Liver (tissue), 9 donors: ENCODE results near the gene MOSPD3. TPM values are rescaled to one million over a fixed set of nuclear protein-coding genes. Genes with fewer than 3 reads are reported as not detected.

Experiments
- DNase-seq: peaks from one replicate; pipeline ENCODE4 v3.0.0-alpha.2; 2017; ENCODE audit warnings: low spot score
- H3K27ac ChIP-seq, 2 donors: one replicate each; pipeline ENCODE4 v1.7.0; 2013; ENCODE audit warnings: inconsistent platforms in 2 of 2, low read length in 2 of 2, control low read depth in 1 of 2, low read depth in 1 of 2, mild to moderate bottlenecking in 1 of 2
- H3K27me3 ChIP-seq, 4 donors: one replicate each; pipeline versions ENCODE4 v1.6.1 to v1.7.0; 2013; ENCODE audit warnings: low read length in 3 of 4, inconsistent platforms in 1 of 4, mild to moderate bottlenecking in 1 of 4, moderate library complexity in 1 of 4; ENCODE audit not compliant: control insufficient read depth in 4 of 4, insufficient read depth in 4 of 4
- H3K36me3 ChIP-seq, 4 donors: one replicate each; pipeline versions ENCODE4 v1.6.1 to v1.7.0; 2013; ENCODE audit warnings: low read length in 3 of 4, mild to moderate bottlenecking in 3 of 4, low read depth in 1 of 4, moderate library complexity in 1 of 4; ENCODE audit not compliant: control insufficient read depth in 4 of 4, insufficient read depth in 3 of 4
- H3K4me1 ChIP-seq, 4 donors: one replicate each; pipeline versions ENCODE4 v1.6.1 to v1.7.0; 2013; ENCODE audit warnings: low read length in 3 of 4, mild to moderate bottlenecking in 3 of 4, moderate library complexity in 1 of 4; ENCODE audit not compliant: control insufficient read depth in 4 of 4, insufficient read depth in 4 of 4
- H3K4me3 ChIP-seq, 3 donors: one replicate each; pipeline versions ENCODE4 v1.6.1 to v1.7.0; 2013; ENCODE audit warnings: low read length in 3 of 3, control low read depth in 1 of 3, low read depth in 1 of 3, mild to moderate bottlenecking in 1 of 3
- H3K9ac ChIP-seq, 2 donors: one replicate each; pipeline ENCODE4 v1.7.0; 2013; ENCODE audit warnings: low read length in 2 of 2, mild to moderate bottlenecking in 2 of 2, moderate library complexity in 2 of 2, control low read depth in 1 of 2, low read depth in 1 of 2
- H3K9me3 ChIP-seq, 4 donors: one replicate each; pipeline versions ENCODE4 v1.6.1 to v1.7.0; 2013; ENCODE audit warnings: low read length in 3 of 4; ENCODE audit not compliant: control insufficient read depth in 4 of 4
- ATF3 ChIP-seq: IDR thresholded peaks from 2 replicates; pipeline ENCODE4 v1.6.1; 2016; ENCODE audit warnings: antibody characterized with exemption
- EGR1 ChIP-seq, 2 donors: IDR thresholded peaks; 2 replicates each; pipeline ENCODE4 v1.6.1; 2016 to 2018; ENCODE audit warnings: antibody characterized with exemption in 2 of 2, low read depth in 2 of 2
- FOXA1 ChIP-seq: IDR thresholded peaks from 2 replicates; pipeline ENCODE4 v1.6.1; 2016; ENCODE audit warnings: antibody characterized with exemption
- FOXA2 ChIP-seq: IDR thresholded peaks from 2 replicates; pipeline ENCODE4 v1.6.1; 2016; ENCODE audit warnings: antibody characterized with exemption
- GABPA ChIP-seq, 2 donors: IDR thresholded peaks in 1 of 2; conservative IDR thresholded peaks in 1 of 2; 2 replicates each; pipeline ENCODE4 v1.6.1; 2016; ENCODE audit warnings: antibody characterized with exemption in 2 of 2, mild to moderate bottlenecking in 1 of 2, moderate library complexity in 1 of 2
- HNF4A ChIP-seq, 2 donors: conservative IDR thresholded peaks; 2 replicates each; pipeline ENCODE4 v1.6.1; 2016; ENCODE audit warnings: antibody characterized with exemption in 2 of 2, mild to moderate bottlenecking in 2 of 2
- HNF4G ChIP-seq: IDR thresholded peaks from 2 replicates; pipeline ENCODE4 v1.6.1; 2016; ENCODE audit warnings: antibody characterized with exemption
- JUND ChIP-seq, 2 donors: IDR thresholded peaks; 2 replicates each; pipeline ENCODE4 v1.6.1; 2016; ENCODE audit warnings: antibody characterized with exemption in 2 of 2
- NR2F2 ChIP-seq: IDR thresholded peaks from 2 replicates; pipeline ENCODE4 v1.6.1; 2016; ENCODE audit warnings: antibody characterized with exemption
- RAD21 ChIP-seq, 2 donors: IDR thresholded peaks; 2 replicates each; pipeline ENCODE4 v1.6.1; 2016; ENCODE audit warnings: antibody characterized with exemption in 2 of 2, mild to moderate bottlenecking in 2 of 2
- REST ChIP-seq: IDR thresholded peaks from 2 replicates; pipeline ENCODE4 v1.6.1; 2016; ENCODE audit warnings: antibody characterized with exemption, mild to moderate bottlenecking
- RXRA ChIP-seq, 2 donors: IDR thresholded peaks; 2 replicates each; pipeline ENCODE4 v1.6.1; 2017 to 2018; ENCODE audit warnings: antibody characterized with exemption in 2 of 2, mild to moderate bottlenecking in 1 of 2
- TAF1 ChIP-seq: conservative IDR thresholded peaks from 2 replicates; pipeline ENCODE4 v1.6.1; 2016; ENCODE audit warnings: antibody characterized with exemption, mild to moderate bottlenecking
- YY1 ChIP-seq: IDR thresholded peaks from 2 replicates; pipeline ENCODE4 v1.6.1; 2016; ENCODE audit warnings: antibody characterized with exemption, mild to moderate bottlenecking
- WGBS: extraction: QIAGEN DNeasy Blood & Tissue Kit; methylation state at CpG from one replicate; pipeline ENCODE4 v1.1.7; 2013; 5-methylcytosine and 5-hydroxymethylcytosine counted together
- polyA plus RNA-seq, 2 donors: library from polyadenylated mRNA; stranded (reverse) in 1 of 2; unstranded in 1 of 2; fragments of 200-250 nt in 1 of 2; fragments of >200 nt in 1 of 2; fragmentation: Nextera tagmentation in 1 of 2; extraction: Ambion mirVana in 1 of 2; gene quantifications; one replicate each; pipeline versions ENCODE4 v1.2.1 to v1.2.3, GENCODE V29; 2013 to 2015
- total RNA-seq, 2 donors: library from RNA; depleted of rRNA; stranded (reverse); fragments of >200 nt; gene quantifications; one replicate each; pipeline ENCODE4 v1.2.3, GENCODE V29; 2014
- TF ChIP-seq, protein P1 (sequence below): IDR thresholded peaks from 2 replicates; pipeline ENCODE4 v1.6.1; 2016; ENCODE audit warnings: antibody characterized with exemption
- TF ChIP-seq, protein P2 (sequence below): fragments of 150-350 bp; IDR thresholded peaks from 2 replicates; pipeline ENCODE4 v1.5.1; 2017; ENCODE audit warnings: improper control_type of control experiment, low read depth, low read length; ENCODE audit not compliant: missing input control
- TF ChIP-seq, protein P3 (sequence below): IDR thresholded peaks from 2 replicates; pipeline ENCODE4 v1.6.1; 2016; ENCODE audit warnings: antibody characterized with exemption
- donor health status: healthy.
- donor health status: healthy.
- donor health status: healthy.
- donor health status: healthy.
- donor health status: healthy.

MOSPD3 gene
- total and polyA plus RNA-seq, 4 donors = 3.5 to 15.7 (median 8.6) TPM

DNA sequence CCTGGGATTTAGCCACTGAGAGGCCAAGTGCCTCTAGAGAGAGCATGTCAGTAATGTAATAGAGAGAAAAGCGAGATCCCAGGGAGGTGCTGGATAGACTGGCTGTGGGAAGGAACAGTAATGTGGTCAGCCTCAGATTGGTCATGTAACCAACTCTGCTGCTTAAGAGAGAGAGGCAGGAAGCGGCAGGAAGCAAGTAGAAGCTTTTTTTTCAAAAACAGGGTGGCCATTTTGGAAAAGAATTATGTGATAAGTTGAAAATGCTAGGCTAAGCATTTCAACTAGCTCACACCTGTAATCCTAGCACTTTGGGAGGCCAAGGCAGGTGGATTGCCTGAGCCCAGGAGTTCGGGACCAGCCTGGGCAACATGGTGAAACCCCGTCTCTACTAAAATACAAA is 13.9 kb upstream of the MOSPD3 start:
- DNase-seq = no peak
- no peaks in the 10 kb centered on the region for H3K36me3 ChIP-seq
- peaks cover 4 to 15% (median 8%) of the 10 kb centered on the region in 4 donors for H3K4me1 ChIP-seq
- TF ChIP-seq HNF4A (conservative IDR thresholded peaks at IDR 0.05) = no peak
- TF ChIP-seq, protein P1, sequence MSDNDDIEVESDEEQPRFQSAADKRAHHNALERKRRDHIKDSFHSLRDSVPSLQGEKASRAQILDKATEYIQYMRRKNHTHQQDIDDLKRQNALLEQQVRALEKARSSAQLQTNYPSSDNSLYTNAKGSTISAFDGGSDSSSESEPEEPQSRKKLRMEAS = no peak
- TF ChIP-seq FOXA1 = no peak
- TF ChIP-seq, protein P2, sequence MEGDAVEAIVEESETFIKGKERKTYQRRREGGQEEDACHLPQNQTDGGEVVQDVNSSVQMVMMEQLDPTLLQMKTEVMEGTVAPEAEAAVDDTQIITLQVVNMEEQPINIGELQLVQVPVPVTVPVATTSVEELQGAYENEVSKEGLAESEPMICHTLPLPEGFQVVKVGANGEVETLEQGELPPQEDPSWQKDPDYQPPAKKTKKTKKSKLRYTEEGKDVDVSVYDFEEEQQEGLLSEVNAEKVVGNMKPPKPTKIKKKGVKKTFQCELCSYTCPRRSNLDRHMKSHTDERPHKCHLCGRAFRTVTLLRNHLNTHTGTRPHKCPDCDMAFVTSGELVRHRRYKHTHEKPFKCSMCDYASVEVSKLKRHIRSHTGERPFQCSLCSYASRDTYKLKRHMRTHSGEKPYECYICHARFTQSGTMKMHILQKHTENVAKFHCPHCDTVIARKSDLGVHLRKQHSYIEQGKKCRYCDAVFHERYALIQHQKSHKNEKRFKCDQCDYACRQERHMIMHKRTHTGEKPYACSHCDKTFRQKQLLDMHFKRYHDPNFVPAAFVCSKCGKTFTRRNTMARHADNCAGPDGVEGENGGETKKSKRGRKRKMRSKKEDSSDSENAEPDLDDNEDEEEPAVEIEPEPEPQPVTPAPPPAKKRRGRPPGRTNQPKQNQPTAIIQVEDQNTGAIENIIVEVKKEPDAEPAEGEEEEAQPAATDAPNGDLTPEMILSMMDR = no peak
- TF ChIP-seq ATF3 = no peak
- no peak for TF ChIP-seq TAF1
- TF ChIP-seq RAD21 (IDR thresholded peaks at IDR 0.05) = no peak
- no peak for TF ChIP-seq RXRA (IDR thresholded peaks at IDR 0.05)
- no peak for TF ChIP-seq YY1
- no peak for TF ChIP-seq HNF4G
- TF ChIP-seq, protein P3, sequence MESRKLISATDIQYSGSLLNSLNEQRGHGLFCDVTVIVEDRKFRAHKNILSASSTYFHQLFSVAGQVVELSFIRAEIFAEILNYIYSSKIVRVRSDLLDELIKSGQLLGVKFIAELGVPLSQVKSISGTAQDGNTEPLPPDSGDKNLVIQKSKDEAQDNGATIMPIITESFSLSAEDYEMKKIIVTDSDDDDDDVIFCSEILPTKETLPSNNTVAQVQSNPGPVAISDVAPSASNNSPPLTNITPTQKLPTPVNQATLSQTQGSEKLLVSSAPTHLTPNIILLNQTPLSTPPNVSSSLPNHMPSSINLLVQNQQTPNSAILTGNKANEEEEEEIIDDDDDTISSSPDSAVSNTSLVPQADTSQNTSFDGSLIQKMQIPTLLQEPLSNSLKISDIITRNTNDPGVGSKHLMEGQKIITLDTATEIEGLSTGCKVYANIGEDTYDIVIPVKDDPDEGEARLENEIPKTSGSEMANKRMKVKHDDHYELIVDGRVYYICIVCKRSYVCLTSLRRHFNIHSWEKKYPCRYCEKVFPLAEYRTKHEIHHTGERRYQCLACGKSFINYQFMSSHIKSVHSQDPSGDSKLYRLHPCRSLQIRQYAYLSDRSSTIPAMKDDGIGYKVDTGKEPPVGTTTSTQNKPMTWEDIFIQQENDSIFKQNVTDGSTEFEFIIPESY = no peak
- TF ChIP-seq JUND (IDR thresholded peaks at IDR 0.05) = no peak
- no peak for TF ChIP-seq REST
- TF ChIP-seq GABPA (IDR thresholded peaks at IDR 0.05 in 1 of 2, conservative IDR thresholded peaks at IDR 0.05 in 1 of 2) = no peak
- TF ChIP-seq NR2F2 = no peak
- no peak for TF ChIP-seq EGR1 (IDR thresholded peaks at IDR 0.05; ENCODE audit: low read depth in 2 of 2)
- no peak for TF ChIP-seq FOXA2
- WGBS = 95% methylated on average over 4 of the region's 4 CpGs
- H3K9ac ChIP-seq = no peak overlapping the region
- no peak overlapping the region for H3K4me3 ChIP-seq
- no peaks in the 10 kb centered on the region for H3K27me3 ChIP-seq
- H3K27ac ChIP-seq = no peak overlapping the region
- H3K9me3 ChIP-seq = no peaks in the 10 kb centered on the region
